ENCODE measurements around the gene MAD1L1.
"Not testable (repeated sequence)": the region's sequence is repeated elsewhere in the genome, so short reads cannot be mapped to it uniquely, and the experiment has no call there.

DNA sequence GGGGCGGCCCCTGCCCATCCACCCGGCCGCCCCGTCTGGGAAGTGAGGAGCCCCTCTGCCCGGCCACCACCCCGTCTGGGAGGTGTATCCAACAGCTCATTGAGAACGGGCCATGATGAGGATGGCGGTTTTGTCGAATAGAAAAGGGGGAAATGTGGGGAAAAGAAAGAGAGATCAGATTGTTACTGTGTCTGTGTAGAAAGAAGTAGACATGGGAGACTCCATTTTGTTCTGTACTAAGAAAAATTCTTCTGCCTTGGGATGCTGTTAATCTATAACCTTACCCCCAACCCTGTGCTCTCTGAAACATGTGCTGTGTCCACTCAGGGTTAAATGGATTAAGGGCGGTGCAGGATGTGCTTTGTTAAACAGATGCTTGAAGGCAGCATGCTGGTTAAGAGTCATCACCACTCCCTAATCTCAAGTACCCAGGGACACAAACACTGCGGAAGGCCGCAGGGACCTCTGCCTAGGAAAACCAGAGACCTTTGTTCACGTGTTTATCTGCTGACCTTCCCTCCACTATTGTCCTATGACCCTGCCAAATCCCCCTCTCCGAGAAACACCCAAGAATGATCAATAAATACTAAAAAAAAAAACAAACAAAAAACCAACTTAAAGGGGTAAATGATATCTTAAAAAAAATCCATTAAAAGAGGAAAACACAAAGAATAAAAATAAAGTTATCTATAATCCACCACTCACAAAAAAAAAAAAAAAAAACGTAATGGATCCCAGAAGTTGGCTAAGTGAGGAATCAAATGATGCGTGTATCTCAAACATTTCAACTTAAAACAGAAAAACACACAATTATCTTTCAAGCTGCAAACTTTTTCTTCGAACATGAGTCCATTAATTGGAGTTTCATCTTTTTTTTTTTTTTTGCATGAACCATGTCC is 70.5 kb downstream of the MAD1L1 start:
- TF ChIP-seq, protein P1, sequence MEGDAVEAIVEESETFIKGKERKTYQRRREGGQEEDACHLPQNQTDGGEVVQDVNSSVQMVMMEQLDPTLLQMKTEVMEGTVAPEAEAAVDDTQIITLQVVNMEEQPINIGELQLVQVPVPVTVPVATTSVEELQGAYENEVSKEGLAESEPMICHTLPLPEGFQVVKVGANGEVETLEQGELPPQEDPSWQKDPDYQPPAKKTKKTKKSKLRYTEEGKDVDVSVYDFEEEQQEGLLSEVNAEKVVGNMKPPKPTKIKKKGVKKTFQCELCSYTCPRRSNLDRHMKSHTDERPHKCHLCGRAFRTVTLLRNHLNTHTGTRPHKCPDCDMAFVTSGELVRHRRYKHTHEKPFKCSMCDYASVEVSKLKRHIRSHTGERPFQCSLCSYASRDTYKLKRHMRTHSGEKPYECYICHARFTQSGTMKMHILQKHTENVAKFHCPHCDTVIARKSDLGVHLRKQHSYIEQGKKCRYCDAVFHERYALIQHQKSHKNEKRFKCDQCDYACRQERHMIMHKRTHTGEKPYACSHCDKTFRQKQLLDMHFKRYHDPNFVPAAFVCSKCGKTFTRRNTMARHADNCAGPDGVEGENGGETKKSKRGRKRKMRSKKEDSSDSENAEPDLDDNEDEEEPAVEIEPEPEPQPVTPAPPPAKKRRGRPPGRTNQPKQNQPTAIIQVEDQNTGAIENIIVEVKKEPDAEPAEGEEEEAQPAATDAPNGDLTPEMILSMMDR (conservative IDR thresholded peaks at IDR 0.05; ENCODE audit: low read depth, low read length) = not testable (repeated sequence)
- not testable (repeated sequence) for TF ChIP-seq POLR2A (IDR thresholded peaks at IDR 0.05; ENCODE audit: low read depth, low read length); RCOR1 (IDR thresholded peaks at IDR 0.05; ENCODE audit: insufficient replicate concordance, low read length); BHLHE40 (IDR thresholded peaks at IDR 0.05; ENCODE audit: low read depth, low read length); RAD21 (IDR thresholded peaks at IDR 0.05; ENCODE audit: low read length); MAFK (IDR thresholded peaks at IDR 0.05; ENCODE audit: low read depth, low read length); MAZ (IDR thresholded peaks at IDR 0.05; ENCODE audit: borderline replicate concordance, low read depth, low read length)
- TF ChIP-seq, protein P2, sequence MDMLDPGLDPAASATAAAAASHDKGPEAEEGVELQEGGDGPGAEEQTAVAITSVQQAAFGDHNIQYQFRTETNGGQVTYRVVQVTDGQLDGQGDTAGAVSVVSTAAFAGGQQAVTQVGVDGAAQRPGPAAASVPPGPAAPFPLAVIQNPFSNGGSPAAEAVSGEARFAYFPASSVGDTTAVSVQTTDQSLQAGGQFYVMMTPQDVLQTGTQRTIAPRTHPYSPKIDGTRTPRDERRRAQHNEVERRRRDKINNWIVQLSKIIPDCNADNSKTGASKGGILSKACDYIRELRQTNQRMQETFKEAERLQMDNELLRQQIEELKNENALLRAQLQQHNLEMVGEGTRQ (IDR thresholded peaks at IDR 0.05; ENCODE audit: low read depth, low read length) = not testable (repeated sequence)
- TF ChIP-seq, protein P3, sequence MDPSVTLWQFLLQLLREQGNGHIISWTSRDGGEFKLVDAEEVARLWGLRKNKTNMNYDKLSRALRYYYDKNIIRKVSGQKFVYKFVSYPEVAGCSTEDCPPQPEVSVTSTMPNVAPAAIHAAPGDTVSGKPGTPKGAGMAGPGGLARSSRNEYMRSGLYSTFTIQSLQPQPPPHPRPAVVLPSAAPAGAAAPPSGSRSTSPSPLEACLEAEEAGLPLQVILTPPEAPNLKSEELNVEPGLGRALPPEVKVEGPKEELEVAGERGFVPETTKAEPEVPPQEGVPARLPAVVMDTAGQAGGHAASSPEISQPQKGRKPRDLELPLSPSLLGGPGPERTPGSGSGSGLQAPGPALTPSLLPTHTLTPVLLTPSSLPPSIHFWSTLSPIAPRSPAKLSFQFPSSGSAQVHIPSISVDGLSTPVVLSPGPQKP (IDR thresholded peaks at IDR 0.05; ENCODE audit: borderline replicate concordance, low read depth, low read length) = not testable (repeated sequence)
